GM19035 (cell line): ENCODE results near the gene METRN.
"Not testable (repeated sequence)": the region's sequence is repeated elsewhere in the genome, so short reads cannot be mapped to it uniquely, and the experiment has no call there.

Experiments
- ATAC-seq: cut with Tn5 transposase; IDR thresholded peaks from one replicate; pipeline ENCODE4 v1.9.1; 2021; ENCODE audit not compliant: unreplicated experiment

METRN gene

GRCh38 chr16:691242-691641 is 23.7 kb upstream of the METRN start:
- ATAC-seq, result not testable (repeated sequence)

GRCh38 chr16:692356-693108 is 22.4 kb upstream of the METRN start:
- no peak for ATAC-seq

- no peak for ATAC-seq
These were observed 21.6 kb upstream of the METRN start for GRCh38 chr16:693364-693763.

- ATAC-seq, result no peak
These were observed 21.2 kb upstream of the METRN start for GRCh38 chr16:693766-694165.

GRCh38 chr16:694187-694862 is 20.6 kb upstream of the METRN start:
- ATAC-seq, result no peak

GRCh38 chr16:694863-695354 is 20.0 kb upstream of the METRN start:
- no peak for ATAC-seq

GRCh38 chr16:695355-696089 is 19.4 kb upstream of the METRN start:
- no peak for ATAC-seq

GRCh38 chr16:698911-699671 is 15.8 kb upstream of the METRN start:
- ATAC-seq, result no peak

GRCh38 chr16:700684-701584 is 14.0 kb upstream of the METRN start:
- ATAC-seq, result no peak

GRCh38 chr16:702341-702740 is 12.6 kb upstream of the METRN start:
- ATAC-seq, result no peak

GRCh38 chr16:703406-703805 is 11.5 kb upstream of the METRN start:
- ATAC-seq, result no peak

- no peak for ATAC-seq
These were observed 10.9 kb upstream of the METRN start for GRCh38 chr16:704047-704446.

- no peak for ATAC-seq
These were observed 10.2 kb upstream of the METRN start for GRCh38 chr16:704552-705380.

- no peak for ATAC-seq
These were observed 9.3 kb upstream of the METRN start, which contains the start of gene FBXL16 for GRCh38 chr16:705431-706188. TSS of gene FBXL16 (minus strand) at chr16:705801. CDS start at chr16:697405, 8,396 bp downstream.

GRCh38 chr16:706189-707061 is 8.5 kb upstream of the METRN start:
- ATAC-seq, result no peak

GRCh38 chr16:707062-707538 is 7.8 kb upstream of the METRN start:
- no peak for ATAC-seq

- ATAC-seq, result no peak
These were observed 6.9 kb upstream of the METRN start for GRCh38 chr16:708019-708418.
